SK-N-SH treated with all-trans-retinoic acid at 6 μM for 48 hours (cell line): ENCODE data around the gene LIFR.

Source experiments
- ISL1 ChIP-seq: fragments of 250-450 bp; sonication (Bioruptor Pico); IDR thresholded peaks from 2 replicates; pipeline ENCODE4 v2.1.2; 2022; ENCODE audit warnings: mild to moderate bottlenecking, moderate library complexity
- PPARA ChIP-seq: fragments of 250-450 bp; sonication (Bioruptor Pico); IDR thresholded peaks from 2 replicates; pipeline ENCODE4 v1.5.0; 2020; ENCODE audit warnings: mild to moderate bottlenecking, borderline replicate concordance
- SNAI2 ChIP-seq: fragments of 250-450 bp; sonication (Bioruptor Pico); IDR thresholded peaks from 2 replicates; pipeline ENCODE4 v1.5.0; 2020; ENCODE audit warnings: mild to moderate bottlenecking, moderate library complexity

DNA sequence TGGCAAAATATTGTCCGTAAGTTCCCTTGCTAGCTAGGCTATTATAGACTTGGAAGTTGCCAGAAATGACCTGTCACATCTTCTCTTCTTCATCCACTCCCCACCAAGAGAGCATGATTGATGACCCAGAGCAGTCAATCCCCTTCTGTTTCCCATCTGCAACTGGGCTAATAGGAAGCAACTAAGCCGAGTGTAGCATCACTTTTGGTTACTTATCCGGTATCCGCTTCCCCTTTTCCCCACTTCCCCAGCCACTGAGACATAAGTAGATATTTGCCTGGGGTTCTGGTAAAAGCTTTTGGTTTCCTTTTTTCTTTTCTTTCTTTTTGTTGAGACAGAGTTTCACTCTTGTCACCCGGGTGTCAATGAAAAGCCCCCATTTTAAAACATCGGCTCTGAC is 29.4 kb upstream of the LIFR start:
- TF ChIP-seq ISL1 (CRISPR knock-in tag), result no peak
- TF ChIP-seq SNAI2 (CRISPR knock-in tag), result no peak
- no peak for TF ChIP-seq PPARA (CRISPR knock-in tag)
